GM19099 (cell line): ENCODE results near the gene FOXE1.

ENCODE experiments used
- POLR2A ChIP-seq: IDR thresholded peaks from 3 replicates; pipeline ENCODE4 v1.6.1; 2011; ENCODE audit warnings: low read depth; ENCODE audit not compliant: insufficient read length; ENCODE audit errors: extremely low read depth

The FOXE1 gene

DNA sequence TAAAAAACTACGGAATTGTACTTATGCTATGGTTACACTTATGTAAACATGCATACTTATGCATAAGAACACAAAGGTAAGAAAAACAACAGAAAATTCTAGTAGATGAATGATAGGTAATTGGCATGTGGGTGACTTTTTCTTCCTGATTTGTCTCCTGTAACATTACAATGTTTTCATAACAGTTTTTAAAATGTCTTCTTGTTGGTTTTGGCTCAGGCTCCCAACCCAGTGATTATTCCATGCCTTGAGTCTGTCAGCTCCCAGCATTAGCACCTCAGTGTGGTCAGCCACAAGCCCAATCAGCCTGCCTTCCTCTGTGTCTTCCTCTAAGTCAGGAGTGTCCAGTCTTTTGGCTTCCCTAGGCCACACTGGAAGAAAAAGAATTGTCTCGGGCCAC is 7.9 kb upstream of the FOXE1 start:
- TF ChIP-seq POLR2A: no peak

DNA sequence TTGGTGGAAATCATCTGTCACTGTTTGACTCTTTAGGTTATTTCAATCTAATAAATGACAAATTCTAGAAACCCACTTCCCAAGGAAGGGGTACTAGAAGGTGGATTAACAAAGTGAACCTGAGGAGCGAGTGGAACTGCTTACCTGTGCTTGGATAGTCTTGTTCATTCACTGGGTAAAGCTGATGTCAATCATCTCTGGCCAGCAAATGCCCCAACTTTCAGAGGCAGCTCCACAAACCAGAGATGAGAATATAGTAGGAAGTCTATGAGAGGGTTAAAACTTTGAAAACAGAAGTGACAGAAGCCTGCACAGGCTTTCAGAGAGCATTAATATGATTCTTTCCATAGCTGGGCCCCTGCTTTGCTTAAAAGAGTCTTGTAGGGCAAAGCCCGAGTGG is 7.3 kb upstream of the FOXE1 start:
- TF ChIP-seq POLR2A: no peak

DNA sequence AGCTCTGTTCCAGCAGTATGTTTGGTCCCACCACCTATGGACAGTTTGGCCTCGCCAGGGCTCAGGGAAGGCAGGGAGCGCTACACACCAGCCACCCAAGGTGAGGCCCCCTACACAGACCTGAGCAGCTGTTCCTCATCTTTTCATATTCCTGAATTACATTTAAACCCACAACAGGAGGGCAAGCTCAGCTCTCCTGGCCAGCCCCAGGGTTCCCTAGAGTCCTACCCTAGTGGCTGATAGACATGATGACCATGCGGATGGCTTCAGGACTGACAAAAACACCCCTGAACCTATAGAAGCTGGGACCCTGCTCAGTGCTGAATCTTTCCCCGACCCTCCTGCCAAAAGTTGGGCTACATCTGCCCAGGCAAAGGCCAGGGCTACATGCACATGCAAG is 6.7 kb upstream of the FOXE1 start:
- TF ChIP-seq POLR2A: no peak

DNA sequence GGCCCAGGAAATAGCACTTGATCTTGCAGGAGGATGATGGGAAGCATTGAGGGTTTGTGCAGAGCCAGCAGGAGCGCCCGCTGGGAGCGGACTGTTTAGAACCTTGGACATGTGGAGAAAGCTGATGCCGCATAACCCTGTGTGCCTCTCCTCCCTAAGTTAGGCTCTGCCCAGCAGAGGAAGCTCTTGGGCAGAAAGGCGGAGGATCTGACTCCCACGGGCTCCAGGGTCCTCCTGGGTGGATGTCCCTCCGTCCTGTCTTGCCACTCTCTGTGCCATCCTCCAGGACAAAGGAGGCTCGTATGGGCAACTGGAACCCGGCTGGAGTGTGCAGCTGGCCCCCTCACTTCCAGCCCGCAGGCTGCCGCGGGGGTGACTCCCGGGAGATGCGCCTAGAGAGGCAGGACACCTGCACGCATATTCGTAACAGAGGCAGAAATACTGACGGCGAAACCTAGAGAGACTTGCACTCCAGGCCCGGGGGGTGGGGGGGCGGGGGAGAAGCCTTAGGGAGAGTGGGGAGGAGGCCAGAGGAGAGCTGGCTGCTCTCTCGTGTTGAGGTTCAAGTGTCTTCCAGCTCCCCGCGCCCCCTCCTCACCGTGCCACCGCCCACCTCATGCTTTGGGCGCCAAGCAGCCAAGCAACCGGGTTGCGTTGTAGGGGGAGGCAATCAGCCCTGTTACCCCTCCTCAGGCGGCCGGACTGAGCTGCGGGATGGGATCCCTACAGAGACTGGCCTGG is 5.4 kb upstream of the FOXE1 start:
- no peak for TF ChIP-seq POLR2A

DNA sequence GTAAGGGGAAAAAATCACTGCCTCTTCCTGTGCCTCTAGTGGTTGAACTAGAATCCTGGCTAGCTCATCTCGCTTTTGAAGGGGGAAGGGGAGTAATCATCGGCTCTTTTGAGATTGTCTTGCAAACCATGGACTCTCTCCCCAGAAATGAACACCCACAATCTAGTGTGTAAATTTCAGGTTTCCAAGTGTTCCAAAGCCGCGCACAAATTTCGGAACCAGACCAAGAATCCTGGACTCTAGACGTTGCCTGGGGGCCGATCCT is 4.9 kb upstream of the FOXE1 start:
- no peak for TF ChIP-seq POLR2A

DNA sequence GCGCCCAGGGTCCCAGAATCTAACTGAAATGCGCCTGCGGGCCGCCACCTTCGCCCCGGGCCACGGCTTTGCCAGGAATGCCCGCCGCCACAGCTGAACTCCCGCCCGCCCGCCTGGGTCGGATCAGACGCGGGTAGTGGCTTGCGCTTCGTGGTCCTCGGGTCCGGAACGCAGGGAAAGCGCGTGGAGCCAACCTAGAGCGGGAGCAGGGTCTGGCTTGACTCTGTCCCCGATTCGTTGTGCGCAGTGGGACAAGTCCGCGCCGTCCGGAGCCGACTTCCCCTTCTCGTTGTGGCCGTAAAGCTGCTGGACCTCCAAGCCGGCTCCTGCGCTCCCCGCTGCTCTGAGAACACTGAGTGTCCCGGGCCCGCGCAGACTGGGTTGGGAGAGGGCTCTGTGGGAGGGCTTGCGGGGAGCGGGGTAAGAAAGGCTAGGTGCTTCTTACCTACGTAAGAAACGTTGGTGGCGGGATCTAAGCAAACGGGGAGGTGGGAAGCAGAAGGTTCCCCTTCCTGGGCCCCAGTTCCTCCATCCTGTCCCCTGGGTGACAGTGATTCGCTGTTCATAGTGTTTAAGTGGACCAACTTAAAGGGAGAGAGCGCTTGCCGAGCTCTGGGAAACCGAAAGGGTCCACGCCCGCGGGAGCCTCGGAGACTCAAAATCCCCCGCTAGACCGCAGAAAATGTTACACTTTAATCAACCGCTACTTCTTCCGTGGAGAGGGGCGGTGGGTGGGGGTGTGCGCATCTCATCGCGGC is 4.4 kb upstream of the FOXE1 start:
- no peak for TF ChIP-seq POLR2A

DNA sequence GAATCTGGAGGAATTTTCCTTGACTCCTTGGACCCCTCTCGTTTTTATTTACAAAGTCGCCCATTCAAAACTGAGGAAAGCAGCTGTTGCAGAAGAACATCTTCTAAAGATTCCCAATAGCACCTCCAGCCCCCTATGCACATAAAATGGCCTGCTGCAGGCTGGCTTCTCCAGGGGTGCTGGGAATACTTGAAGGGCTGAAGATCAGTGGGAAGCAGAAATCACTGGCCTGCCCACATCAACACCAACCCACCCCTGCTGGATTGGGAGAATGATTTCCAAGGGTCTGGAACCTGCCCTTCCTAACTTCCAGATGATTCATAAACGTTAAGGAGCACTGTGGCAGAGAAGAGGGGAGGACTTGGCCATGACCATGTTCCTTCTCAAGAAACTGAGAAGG is 3.0 kb upstream of the FOXE1 start:
- no peak for TF ChIP-seq POLR2A

DNA sequence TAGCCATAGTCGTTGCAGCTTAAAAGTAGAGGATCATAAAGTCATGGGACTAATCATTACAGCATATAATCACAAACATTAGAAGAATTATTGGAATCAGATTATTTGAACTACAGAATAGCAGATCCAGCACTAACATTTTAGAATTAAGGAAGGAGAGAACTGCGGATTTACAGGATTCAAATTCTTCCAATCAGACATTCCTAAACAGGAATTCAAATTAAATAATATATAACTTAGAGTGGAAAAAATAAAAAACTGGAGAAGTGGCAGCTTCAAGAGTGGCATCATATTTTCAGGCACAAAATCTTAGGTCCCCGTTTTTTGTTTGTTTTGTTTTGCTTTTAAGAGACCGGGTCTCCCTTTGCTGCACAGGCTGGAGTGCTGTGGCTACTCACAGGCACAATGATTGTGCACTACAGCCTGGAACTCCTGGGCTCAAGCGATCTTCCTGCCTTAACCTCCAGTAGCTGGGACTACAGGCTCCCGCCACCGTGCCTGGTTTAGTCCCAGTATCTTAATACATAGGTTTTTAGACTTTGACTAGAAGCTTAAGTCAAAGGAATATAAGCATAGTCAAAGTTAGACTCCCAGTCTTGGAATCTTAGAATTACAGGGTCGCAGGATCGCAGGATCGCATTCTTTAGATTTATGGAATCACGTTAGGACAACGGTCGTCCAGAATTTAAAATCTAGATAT is 2.1 kb upstream of the FOXE1 start:
- TF ChIP-seq POLR2A: no peak

DNA sequence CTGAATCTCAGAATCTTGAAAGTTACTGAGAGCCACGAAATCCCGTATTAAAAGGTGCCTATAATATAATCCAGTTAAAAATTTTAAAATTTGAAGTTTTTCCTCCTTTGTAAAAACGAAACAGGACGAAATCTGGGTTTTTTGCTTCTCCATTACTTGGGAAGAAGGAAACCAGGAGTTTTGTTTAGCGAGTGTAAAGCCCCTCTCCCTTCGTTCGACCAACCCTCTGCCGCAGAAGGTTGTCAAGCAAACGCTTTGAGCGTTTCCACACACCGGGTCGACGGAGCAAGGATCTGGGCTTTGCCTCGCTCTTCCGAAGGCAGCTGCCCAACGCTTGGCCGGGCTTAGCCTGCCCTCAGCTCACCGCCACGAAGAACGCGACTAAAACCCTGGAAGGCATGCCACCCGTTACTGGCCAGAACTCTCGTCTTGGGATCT is 1.6 kb upstream of the FOXE1 start:
- no peak for TF ChIP-seq POLR2A

DNA sequence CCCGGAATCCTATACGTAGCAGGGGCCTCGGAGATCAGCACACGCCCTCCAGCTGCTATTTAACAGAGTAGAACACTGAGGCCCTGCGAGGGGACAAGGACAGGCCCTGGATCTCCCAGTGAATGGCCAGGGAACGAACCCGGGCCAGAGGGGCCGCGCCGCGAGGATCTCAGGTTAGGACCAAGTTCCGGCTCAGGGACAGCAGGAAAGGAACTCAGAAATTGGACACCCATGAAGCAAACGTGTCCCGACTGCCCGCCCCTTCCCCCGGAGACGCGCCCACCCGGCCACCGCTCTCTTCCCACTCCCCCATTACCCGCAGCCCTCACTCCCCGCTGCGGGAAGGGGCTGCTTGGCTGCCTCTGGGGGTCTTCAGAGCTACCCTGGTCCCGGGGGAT is 1.0 kb upstream of the FOXE1 start:
- TF ChIP-seq POLR2A: no peak

DNA sequence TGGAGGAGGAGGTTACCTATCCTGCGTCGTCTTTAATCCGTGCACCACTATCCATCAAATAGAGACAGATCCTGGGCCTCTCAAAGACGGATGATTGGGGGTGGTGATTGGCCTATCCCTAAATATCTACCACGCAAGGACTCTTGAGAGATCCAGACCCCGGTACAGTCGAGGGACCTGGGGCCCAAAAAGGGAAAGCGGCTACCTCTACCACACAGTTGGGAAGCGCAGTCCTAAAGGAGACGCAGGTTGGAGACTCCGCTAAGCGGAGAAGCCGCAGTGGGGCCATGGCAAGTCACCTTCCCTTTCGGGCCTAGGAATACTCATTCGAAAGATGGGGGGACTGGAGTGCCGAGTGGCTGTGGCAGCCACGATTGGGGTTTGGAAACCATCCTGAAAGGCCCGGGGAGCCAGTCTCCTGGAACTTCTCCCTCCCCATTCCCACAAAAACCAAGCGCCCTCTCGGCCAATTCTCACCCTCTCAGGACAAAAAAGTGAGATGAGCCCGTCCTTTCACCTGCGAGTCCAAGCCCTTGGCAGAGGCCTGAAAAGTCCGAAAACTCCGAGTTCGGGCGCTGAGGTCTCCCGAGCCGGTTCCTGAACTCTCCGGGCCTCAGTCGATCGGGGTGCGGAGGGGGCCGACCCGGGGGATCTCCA is 499 bp upstream of the FOXE1 start:
- TF ChIP-seq POLR2A: no peak

DNA sequence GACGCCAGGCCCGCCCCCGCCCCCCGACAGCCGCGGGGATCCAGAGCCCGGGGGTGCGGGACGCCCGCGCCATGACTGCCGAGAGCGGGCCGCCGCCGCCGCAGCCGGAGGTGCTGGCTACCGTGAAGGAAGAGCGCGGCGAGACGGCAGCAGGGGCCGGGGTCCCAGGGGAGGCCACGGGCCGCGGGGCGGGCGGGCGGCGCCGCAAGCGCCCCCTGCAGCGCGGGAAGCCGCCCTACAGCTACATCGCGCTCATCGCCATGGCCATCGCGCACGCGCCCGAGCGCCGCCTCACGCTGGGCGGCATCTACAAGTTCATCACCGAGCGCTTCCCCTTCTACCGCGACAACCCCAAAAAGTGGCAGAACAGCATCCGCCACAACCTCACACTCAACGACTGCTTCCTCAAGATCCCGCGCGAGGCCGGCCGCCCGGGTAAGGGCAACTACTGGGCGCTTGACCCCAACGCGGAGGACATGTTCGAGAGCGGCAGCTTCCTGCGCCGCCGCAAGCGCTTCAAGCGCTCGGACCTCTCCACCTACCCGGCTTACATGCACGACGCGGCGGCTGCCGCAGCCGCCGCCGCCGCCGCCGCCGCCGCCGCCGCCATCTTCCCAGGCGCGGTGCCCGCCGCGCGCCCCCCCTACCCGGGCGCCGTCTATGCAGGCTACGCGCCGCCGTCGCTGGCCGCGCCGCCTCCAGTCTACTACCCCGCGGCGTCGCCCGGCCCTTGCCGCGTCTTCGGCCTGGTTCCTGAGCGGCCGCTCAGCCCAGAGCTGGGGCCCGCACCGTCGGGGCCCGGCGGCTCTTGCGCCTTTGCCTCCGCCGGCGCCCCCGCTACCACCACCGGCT is 1.0 kb downstream of the FOXE1 start:
- no peak for TF ChIP-seq POLR2A

DNA sequence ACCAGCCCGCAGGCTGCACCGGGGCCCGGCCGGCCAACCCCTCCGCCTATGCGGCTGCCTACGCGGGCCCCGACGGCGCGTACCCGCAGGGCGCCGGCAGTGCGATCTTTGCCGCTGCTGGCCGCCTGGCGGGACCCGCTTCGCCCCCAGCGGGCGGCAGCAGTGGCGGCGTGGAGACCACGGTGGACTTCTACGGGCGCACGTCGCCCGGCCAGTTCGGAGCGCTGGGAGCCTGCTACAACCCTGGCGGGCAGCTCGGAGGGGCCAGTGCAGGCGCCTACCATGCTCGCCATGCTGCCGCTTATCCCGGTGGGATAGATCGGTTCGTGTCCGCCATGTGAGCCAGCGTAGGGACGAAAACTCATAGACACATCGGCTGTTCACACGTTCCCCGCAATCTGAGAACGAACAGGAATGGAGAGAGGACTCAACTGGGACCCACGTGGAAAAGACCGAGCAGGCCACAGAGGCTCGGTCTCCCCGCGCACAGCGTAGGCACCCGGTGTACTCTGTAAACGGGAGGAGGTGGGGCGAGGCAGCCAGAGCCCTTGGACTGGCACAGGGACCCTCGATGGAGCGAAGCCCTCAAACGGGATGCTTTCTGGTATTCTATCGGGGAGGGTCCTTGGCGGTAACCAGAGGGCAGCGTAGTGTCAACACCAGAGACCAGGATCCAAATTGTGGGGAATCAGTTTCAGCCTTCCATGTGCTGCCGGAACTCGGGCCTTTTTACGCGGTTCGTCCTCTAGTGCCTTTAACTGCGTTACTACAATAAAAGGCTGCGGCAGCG is 1.9 kb downstream of the FOXE1 start:
- no peak for TF ChIP-seq POLR2A

DNA sequence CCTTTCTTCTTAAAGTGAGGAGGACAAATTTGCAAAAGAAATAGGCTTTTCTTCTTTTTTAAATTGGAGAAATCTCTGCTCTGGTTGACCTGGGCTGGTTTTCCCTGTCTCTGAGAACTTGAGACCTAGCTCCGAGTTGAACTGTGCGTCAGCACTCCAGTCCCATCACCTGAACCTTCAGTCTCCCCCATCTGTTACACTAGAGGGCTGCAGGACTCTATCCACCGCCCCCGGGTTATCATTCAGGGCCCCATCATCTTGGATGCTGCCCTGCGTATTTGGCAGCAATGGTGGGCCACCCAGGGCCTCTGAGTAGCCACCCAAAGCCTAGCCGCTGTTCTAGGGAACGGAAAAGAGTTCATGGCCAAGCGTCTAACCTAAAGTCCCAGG is 2.5 kb downstream of the FOXE1 start:
- no peak for TF ChIP-seq POLR2A
